Choroid plexus epithelial cell (primary cell): ENCODE results near the gene ERVH48-1.
A peak's percentile ranks its signal among the peaks of the same experiment; 100 is the strongest.
"Not testable (repeated sequence)": the region's sequence is repeated elsewhere in the genome, so short reads cannot be mapped to it uniquely, and the experiment has no call there.

Experiments used
- DNase-seq: peaks from one replicate; pipeline ENCODE4 v3.0.0-alpha.2; 2010; ENCODE audit warnings: low read depth
- H3K4me3 ChIP-seq: 2 replicates; pipeline ENCODE4 v1.5.1; 2011; ENCODE audit warnings: low read depth, mild to moderate bottlenecking, control low read depth, low read length, moderate library complexity
- CTCF ChIP-seq: conservative IDR thresholded peaks from 2 replicates; pipeline ENCODE4 v1.5.1; 2011; ENCODE audit warnings: low read depth, mild to moderate bottlenecking, control low read depth, inconsistent platforms, low read length, moderate library complexity

Gene ERVH48-1

GRCh38 chr21:42931560-42932235 is 6.3 kb upstream of the ERVH48-1 start:
- no peak overlapping the region for H3K4me3 ChIP-seq
- no peak for TF ChIP-seq CTCF
- peak; percentile 13 for DNase-seq

- no peak for DNase-seq
- TF ChIP-seq CTCF: no peak
- no peak overlapping the region for H3K4me3 ChIP-seq
Observed at GRCh38 chr21:42929969-42930368, 4.5 kb upstream of the ERVH48-1 start.

GRCh38 chr21:42927474-42928200 is 2.2 kb upstream of the ERVH48-1 start:
- not testable (repeated sequence) for H3K4me3 ChIP-seq, DNase-seq

- H3K4me3 ChIP-seq: no peak overlapping the region
- DNase-seq: no peak
- no peak for TF ChIP-seq CTCF
Observed at GRCh38 chr21:42924433-42924751, 1.0 kb downstream of the ERVH48-1 start.

GRCh38 chr21:42923553-42924432 is 1.6 kb downstream of the ERVH48-1 start:
- peak; percentile 92 for DNase-seq
- H3K4me3 ChIP-seq: peak overlapping the region; percentile 31
- TF ChIP-seq CTCF: peak; percentile 90

GRCh38 chr21:42922918-42923317 is 2.5 kb downstream of the ERVH48-1 start:
- H3K4me3 ChIP-seq: no peak overlapping the region
- TF ChIP-seq CTCF: no peak

GRCh38 chr21:42921927-42922326 is 3.5 kb downstream of the ERVH48-1 start:
- no peak for TF ChIP-seq CTCF
- DNase-seq: no peak
- no peak overlapping the region for H3K4me3 ChIP-seq

More at GRCh38 chr21:42922918-42923317, 2.5 kb downstream of the ERVH48-1 start:
- no peak for DNase-seq
